Measurements from ENCODE around the gene TMOD1. TPM values are rescaled to one million over a fixed set of nuclear protein-coding genes. Genes with fewer than 3 reads are reported as not detected.

TMOD1 gene
- total and polyA plus RNA-seq, 9 of the 15 experiments (the other 6 are each of a cell fraction or from before 2014, with no cell fraction given): 7.1 to 41.2 (median 14.2) TPM

DNA sequence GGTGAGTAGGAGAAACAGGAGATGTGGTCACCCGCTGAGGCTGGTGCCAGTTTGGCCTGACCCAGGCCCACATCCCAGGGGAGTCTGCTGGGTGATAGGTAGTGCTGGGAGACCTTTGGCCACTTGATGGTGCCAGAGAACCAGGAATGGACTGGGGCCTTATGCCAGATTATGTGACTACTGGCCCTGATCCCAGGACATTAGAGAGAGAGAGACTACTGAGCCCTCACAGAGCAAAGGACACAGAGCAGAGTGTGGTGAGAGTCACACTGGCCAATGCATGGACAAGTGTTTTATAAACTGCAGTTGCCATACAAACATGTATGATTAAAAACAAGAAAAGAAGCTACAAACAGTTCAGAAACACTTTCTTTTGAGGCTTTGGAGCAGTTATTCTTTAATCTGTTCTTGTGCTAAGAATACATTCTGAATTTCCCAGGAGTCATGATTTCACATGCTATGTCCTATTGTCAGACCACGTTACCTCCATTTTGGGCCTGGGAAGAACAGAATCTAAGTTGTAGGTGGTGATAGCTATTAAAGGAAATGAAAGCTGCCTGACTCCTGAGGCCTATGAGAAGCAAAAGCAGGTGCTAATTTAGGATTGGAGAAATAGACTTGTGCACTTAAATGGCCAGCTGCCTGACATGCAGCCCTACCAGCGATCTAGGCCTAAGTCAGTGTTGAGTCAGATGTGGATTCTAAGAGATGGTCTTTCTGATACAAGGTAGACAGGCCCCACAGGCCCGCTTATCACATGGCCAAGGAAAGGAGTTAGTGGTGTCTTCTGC, 32.6 kb upstream of the TMOD1 start (continued):
- TF ChIP-seq PRDM10 (IDR thresholded peaks at IDR 0.05; ENCODE audit: partially characterized antibody) (no peak), RFX5 (IDR thresholded peaks at IDR 0.05; ENCODE audit: low read depth, low read length) (0 out of 2 replicates have a peak, but pooled peaks have one; percentile 37), RCOR1 (IDR thresholded peaks at IDR 0.05; ENCODE audit: borderline replicate concordance in 1 of 2, low read depth in 2 of 2, low read length in 2 of 2) (peak in 1 of 2 experiments; percentile 47; a peak in 1 of 4 replicates), SIN3B (IDR thresholded peaks at IDR 0.05; ENCODE audit: low read depth) (no peak), TBL1XR1 (IDR thresholded peaks at IDR 0.05; ENCODE audit: low read length in 2 of 2) (peak; percentile 47 to 48; a peak in 1 of 4 replicates), NFIC (IDR thresholded peaks at IDR 0.05) (peak; percentile 86)
- TF ChIP-seq, protein P1, sequence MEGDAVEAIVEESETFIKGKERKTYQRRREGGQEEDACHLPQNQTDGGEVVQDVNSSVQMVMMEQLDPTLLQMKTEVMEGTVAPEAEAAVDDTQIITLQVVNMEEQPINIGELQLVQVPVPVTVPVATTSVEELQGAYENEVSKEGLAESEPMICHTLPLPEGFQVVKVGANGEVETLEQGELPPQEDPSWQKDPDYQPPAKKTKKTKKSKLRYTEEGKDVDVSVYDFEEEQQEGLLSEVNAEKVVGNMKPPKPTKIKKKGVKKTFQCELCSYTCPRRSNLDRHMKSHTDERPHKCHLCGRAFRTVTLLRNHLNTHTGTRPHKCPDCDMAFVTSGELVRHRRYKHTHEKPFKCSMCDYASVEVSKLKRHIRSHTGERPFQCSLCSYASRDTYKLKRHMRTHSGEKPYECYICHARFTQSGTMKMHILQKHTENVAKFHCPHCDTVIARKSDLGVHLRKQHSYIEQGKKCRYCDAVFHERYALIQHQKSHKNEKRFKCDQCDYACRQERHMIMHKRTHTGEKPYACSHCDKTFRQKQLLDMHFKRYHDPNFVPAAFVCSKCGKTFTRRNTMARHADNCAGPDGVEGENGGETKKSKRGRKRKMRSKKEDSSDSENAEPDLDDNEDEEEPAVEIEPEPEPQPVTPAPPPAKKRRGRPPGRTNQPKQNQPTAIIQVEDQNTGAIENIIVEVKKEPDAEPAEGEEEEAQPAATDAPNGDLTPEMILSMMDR (IDR thresholded peaks at IDR 0.05 in 2 of 3, conservative IDR thresholded peaks at IDR 0.05 in 1 of 3; ENCODE audit: insufficient read depth in 2 of 3, low read depth in 1 of 3, low read length in 3 of 3): peak; percentile 90 to 96 (median 96)
- TF ChIP-seq, protein P2, sequence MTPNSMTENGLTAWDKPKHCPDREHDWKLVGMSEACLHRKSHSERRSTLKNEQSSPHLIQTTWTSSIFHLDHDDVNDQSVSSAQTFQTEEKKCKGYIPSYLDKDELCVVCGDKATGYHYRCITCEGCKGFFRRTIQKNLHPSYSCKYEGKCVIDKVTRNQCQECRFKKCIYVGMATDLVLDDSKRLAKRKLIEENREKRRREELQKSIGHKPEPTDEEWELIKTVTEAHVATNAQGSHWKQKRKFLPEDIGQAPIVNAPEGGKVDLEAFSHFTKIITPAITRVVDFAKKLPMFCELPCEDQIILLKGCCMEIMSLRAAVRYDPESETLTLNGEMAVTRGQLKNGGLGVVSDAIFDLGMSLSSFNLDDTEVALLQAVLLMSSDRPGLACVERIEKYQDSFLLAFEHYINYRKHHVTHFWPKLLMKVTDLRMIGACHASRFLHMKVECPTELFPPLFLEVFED (CRISPR knock-in tag; conservative IDR thresholded peaks at IDR 0.05): no peak

Measured in K562 (cell line).